ENCODE results near the gene STATH. TPM values are rescaled to one million over a fixed set of nuclear protein-coding genes. Genes with fewer than 3 reads are reported as not detected.
"Not testable (repeated sequence)": the region's sequence is repeated elsewhere in the genome, so short reads cannot be mapped to it uniquely, and the experiment has no call there.

Gene STATH
- total RNA-seq, 1 donor from 2014 or later, result not detected

DNA sequence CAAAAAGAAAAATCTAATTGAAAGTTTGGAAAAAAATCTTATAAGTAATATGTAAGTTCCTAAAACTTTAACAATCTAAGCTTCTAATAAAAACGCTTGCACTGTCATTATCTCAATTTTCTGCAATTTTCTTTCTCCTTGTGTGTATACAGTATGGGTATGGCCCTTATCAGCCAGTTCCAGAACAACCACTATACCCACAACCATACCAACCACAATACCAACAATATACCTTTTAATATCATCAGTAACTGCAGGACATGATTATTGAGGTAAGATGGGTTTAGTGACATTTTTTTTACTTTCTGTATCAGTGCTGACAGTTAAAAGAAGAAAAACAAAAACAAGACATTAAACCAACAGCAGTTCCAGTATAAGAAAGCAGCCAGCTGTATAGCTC is 4.9 kb downstream of the STATH start:
- Histone ChIP-seq H3K4me3 (no peak overlapping the region), H3F3A (ENCODE audit: low read depth) (no peaks in the 10 kb centered on the region), H3K27me3 (no peaks in the 10 kb centered on the region), H3K27ac (no peak overlapping the region), H3K36me3 (no peaks in the 10 kb centered on the region), H3K4me2 (no peak overlapping the region), H3K79me2 (ENCODE audit: low read depth) (no peaks in the 10 kb centered on the region), H2AFZ (replicated peaks) (no peak overlapping the region), H4K20me1 (ENCODE audit: low read depth) (no peaks in the 10 kb centered on the region), H3K9ac (no peak overlapping the region), H3K9me3 (ENCODE audit: low read depth) (no peaks in the 10 kb centered on the region), H3K4me1 (no peaks in the 10 kb centered on the region)
- H3K27me3 Mint-ChIP-seq (ENCODE audit: insufficient read depth, low read depth), result no peaks in the 10 kb centered on the region
- H3K9me3 Mint-ChIP-seq, result no peaks in the 10 kb centered on the region
- DNase-seq (ENCODE audit: low spot score), result no peak
- H3K27ac Mint-ChIP-seq, result no peak overlapping the region
- H3K36me3 Mint-ChIP-seq, result no peaks in the 10 kb centered on the region
- TF ChIP-seq EZH2 (IDR thresholded peaks at IDR 0.05) (no peak), EZH2phosphoT487 (IDR thresholded peaks at IDR 0.05) (no peak)
- TF ChIP-seq, protein P1, sequence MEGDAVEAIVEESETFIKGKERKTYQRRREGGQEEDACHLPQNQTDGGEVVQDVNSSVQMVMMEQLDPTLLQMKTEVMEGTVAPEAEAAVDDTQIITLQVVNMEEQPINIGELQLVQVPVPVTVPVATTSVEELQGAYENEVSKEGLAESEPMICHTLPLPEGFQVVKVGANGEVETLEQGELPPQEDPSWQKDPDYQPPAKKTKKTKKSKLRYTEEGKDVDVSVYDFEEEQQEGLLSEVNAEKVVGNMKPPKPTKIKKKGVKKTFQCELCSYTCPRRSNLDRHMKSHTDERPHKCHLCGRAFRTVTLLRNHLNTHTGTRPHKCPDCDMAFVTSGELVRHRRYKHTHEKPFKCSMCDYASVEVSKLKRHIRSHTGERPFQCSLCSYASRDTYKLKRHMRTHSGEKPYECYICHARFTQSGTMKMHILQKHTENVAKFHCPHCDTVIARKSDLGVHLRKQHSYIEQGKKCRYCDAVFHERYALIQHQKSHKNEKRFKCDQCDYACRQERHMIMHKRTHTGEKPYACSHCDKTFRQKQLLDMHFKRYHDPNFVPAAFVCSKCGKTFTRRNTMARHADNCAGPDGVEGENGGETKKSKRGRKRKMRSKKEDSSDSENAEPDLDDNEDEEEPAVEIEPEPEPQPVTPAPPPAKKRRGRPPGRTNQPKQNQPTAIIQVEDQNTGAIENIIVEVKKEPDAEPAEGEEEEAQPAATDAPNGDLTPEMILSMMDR (IDR thresholded peaks at IDR 0.05), result no peak
- H3K4me3 Mint-ChIP-seq, result no peak overlapping the region
- peaks cover 3% of the 10 kb centered on the region for H3K4me1 Mint-ChIP-seq

- peaks cover 8% of the 10 kb centered on the region for H3K4me1 ChIP-seq
- no peak overlapping the region for H3K9ac ChIP-seq
- no peaks in the 10 kb centered on the region for H4K20me1 ChIP-seq (ENCODE audit: low read depth)
- H3K27me3 ChIP-seq, result no peaks in the 10 kb centered on the region
- H3K36me3 ChIP-seq, result no peaks in the 10 kb centered on the region
- H3K4me3 Mint-ChIP-seq, result no peak overlapping the region
- H3K27ac ChIP-seq, result no peak overlapping the region
- H3K9me3 Mint-ChIP-seq, result no peaks in the 10 kb centered on the region
- H3K4me1 Mint-ChIP-seq, result peaks cover 11% of the 10 kb centered on the region
- H3K36me3 Mint-ChIP-seq, result no peaks in the 10 kb centered on the region
- no peak overlapping the region for H3K4me3 ChIP-seq
- TF ChIP-seq EZH2 (IDR thresholded peaks at IDR 0.05) (no peak), EZH2phosphoT487 (IDR thresholded peaks at IDR 0.05) (no peak)
- no peaks in the 10 kb centered on the region for H3K9me3 ChIP-seq (ENCODE audit: low read depth)
- DNase-seq (ENCODE audit: low spot score), result no peak
- H3K79me2 ChIP-seq (ENCODE audit: low read depth), result no peaks in the 10 kb centered on the region
- H3F3A ChIP-seq (ENCODE audit: low read depth), result no peaks in the 10 kb centered on the region
- no peak overlapping the region for H3K27ac Mint-ChIP-seq
- H3K27me3 Mint-ChIP-seq (ENCODE audit: insufficient read depth, low read depth), result no peaks in the 10 kb centered on the region
- peak overlapping the region; percentile 33 for H2AFZ ChIP-seq (replicated peaks)
- no peak overlapping the region for H3K4me2 ChIP-seq
Measured at GRCh38 chr4:70002507-70002906, 6.7 kb downstream of the STATH start.

DNA sequence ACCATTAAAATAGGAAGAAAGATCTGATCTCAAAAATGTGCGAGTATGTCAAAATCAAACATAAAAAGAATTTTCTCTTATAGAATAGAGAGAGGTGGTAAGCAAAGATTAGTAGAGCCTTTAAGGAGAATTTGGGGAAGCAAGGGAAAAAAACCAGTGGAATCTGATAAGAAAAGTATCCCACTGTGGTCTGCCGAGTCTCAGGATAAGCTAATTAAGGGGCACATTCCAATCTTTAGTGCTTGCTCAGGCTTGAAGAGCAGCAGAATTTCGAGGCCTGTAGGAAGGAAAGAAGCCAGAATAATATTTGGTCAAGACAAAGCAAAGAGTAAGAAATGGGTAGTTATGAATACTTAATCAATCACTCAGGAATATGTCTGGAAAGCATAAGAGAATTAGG is 13.0 kb downstream of the STATH start:
- Histone ChIP-seq H2AFZ (replicated peaks) (no peak overlapping the region), H4K20me1 (ENCODE audit: low read depth) (no peaks in the 10 kb centered on the region), H3K9ac (no peak overlapping the region), H3K4me2 (peak overlapping the region; percentile 42), H3K27ac (no peak overlapping the region), H3K4me1 (peaks cover 27% of the 10 kb centered on the region), H3K9me3 (ENCODE audit: low read depth) (no peaks in the 10 kb centered on the region), H3K79me2 (ENCODE audit: low read depth) (no peaks in the 10 kb centered on the region), H3K36me3 (no peaks in the 10 kb centered on the region), H3K4me3 (peak overlapping the region; percentile 18), H3F3A (ENCODE audit: low read depth) (no peaks in the 10 kb centered on the region), H3K27me3 (no peaks in the 10 kb centered on the region)
- H3K9me3 Mint-ChIP-seq, result no peaks in the 10 kb centered on the region
- H3K4me3 Mint-ChIP-seq, result no peak overlapping the region
- TF ChIP-seq EZH2phosphoT487 (IDR thresholded peaks at IDR 0.05) (no peak), EZH2 (IDR thresholded peaks at IDR 0.05) (no peak)
- TF ChIP-seq, protein P1 (IDR thresholded peaks at IDR 0.05), result no peak
- H3K27ac Mint-ChIP-seq, result peak overlapping the region; percentile 26
- H3K4me1 Mint-ChIP-seq, result peaks cover 23% of the 10 kb centered on the region
- H3K36me3 Mint-ChIP-seq, result no peaks in the 10 kb centered on the region
- H3K27me3 Mint-ChIP-seq (ENCODE audit: insufficient read depth, low read depth), result peaks cover 3% of the 10 kb centered on the region
- peak; percentile 72 for DNase-seq (ENCODE audit: low spot score)

DNA sequence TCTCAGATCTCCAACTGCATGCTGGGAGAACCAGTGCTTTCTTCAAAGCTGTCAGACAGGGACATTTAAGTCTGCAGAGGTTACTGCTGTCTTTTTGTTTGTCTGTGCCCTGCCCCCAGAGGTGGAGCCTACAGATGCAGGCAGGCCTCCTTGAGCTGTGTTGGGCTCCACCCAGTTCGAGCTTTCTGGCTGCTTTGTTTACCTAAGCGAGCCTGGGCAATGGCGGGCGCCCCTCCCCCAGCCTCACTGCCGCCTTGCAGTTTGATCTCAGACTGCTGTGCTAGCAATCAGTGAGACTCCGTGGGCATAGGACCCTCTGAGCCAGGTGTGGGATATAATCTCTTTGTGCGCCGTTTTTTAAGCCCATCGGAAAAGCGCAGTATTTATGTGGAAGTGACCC is 23.2 kb downstream of the STATH start:
- H3K27me3 Mint-ChIP-seq (ENCODE audit: insufficient read depth, low read depth); H3K9me3 ChIP-seq (ENCODE audit: low read depth); DNase-seq (ENCODE audit: low spot score); H2AFZ ChIP-seq (replicated peaks); H3K9ac ChIP-seq; H3K4me3 Mint-ChIP-seq; H3F3A ChIP-seq (ENCODE audit: low read depth); H3K79me2 ChIP-seq (ENCODE audit: low read depth); H3K27ac Mint-ChIP-seq; H3K27me3 ChIP-seq; H3K36me3 Mint-ChIP-seq; H3K36me3 ChIP-seq; H4K20me1 ChIP-seq (ENCODE audit: low read depth); H3K4me1 ChIP-seq; H3K4me3 ChIP-seq; H3K9me3 Mint-ChIP-seq; H3K4me1 Mint-ChIP-seq; H3K27ac ChIP-seq; H3K4me2 ChIP-seq: not testable (repeated sequence)

Measured in neural progenitor cell (in vitro differentiated cells).